GM10266 (cell line): ENCODE data around the gene THSD4.

ENCODE experiments used
- DNase-seq: peaks from one replicate; pipeline ENCODE4 v3.0.0; 2012; ENCODE audit errors: extremely low spot score
- CTCF ChIP-seq: IDR thresholded peaks from 2 replicates; pipeline ENCODE4 v1.5.1; 2012; ENCODE audit warnings: mild to moderate bottlenecking, low read depth; ENCODE audit not compliant: control insufficient read depth, insufficient read depth; ENCODE audit errors: missing control alignments

Gene THSD4

GRCh38 chr15:71754660-71755059 lies 639.4 kb downstream of the THSD4 start:
- TF ChIP-seq CTCF: no peak

DNA sequence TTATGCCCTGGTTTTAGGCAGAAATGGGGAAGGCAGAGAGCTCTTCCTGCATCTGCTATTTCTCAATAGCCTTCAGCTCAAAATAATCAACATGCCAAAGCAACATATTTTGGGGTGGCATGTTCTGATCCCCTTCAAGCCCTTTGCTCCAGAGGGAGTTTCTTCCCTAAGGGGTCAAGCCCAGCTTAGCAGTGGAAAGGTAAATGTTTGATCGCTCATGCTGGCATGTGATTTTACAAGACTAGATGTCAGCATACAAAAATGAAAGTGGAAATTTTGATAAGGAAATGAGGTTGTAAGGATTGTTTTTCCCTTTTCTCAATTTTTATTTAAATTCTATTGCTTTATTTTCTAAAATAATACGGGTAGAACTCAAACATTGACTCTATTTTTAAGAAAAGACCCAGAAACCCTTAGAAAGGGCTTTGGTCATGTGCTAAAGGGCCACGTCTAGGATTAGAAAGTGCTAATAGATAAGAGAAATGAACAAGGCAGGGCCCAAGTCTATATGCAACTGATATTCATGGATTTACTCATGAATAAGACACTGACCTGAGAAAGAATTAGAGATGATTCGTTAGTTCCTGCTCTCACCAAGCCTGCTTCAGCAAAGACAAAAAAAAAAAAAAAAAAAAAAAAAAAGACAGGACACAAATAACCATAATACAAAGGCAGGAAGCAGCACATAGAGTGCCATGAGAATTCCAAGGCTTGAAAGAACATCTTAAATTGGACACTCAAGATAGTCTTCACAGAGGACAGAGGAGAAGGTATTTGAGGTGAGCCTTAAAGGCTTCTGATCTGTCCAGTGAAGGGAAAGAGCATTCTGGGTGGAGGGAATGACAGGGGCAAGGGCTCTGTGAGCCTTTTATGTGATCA lies 640.1 kb downstream of the THSD4 start:
- no peak for DNase-seq
- no peak for TF ChIP-seq CTCF

More at GRCh38 chr15:71754660-71755059, 639.4 kb downstream of the THSD4 start:
- no peak for DNase-seq

DNA sequence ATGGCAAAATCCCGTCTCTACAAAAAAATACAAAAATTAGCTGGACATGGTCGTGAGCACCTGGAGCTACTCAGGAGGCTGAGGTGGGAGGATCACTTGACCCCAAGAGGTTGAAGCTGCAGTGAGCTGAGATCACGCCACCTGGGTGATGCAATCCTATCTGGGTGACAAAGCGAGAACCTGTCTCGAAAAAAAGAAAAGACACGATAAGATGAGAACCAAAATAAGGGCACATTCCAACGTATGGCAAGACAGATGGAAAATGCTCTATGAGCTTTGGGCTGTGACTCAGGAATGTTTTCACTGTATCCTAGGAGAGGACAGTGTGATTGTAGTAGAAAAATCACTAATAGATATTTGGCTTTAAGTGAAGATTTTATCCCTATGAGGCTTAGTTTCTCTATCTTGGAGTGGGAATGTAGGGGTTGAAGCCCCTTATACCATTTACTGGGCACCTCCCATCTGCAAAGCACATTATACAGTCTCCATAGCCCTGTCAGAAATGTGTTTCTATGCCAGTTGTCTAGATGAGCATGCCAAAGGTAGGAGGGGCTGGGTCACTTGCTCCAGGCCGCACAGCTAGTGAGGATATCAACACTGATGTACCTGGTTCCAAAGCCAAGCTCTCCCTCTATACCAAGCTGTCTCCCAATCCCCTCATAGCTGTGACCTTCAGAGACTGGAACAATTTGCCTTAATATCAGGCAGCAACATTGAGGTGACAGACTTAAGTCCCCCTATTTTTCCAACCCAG lies 641.5 kb downstream of the THSD4 start:
- TF ChIP-seq CTCF: no peak

DNA sequence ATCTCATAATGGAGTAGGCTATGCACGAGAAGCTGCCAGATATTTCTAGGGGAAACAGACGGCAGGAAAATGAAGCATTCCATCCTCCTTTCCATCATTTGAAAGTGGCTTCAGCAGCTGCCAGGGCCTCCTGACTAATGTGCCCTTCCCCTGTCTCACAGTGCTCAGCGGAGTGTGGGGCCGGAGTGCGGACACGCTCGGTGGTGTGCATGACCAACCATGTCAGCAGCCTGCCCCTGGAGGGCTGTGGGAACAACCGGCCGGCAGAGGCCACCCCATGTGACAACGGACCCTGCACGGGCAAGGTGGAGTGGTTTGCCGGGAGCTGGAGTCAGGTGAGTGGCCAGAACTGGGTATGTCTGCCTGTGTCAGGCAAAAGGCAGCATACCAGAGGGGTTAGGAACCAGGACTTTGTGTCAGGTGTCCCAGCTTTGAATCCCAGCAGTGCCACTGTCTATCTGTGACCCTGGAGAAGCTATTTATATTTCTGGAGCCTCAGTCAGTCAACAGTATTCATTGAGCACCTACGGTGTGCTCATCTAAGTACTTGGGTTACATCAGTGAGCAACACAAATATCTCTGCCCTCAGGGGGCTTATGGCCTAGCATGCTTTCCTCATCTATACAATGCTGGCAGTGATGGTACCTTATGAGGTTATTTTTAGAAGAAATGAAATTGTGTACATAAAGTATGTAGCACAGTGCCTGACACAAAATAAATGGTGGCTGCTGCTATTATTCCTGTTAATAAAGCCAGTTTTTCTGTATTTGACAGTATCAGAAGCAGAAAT lies 642.7 kb downstream of the THSD4 start:
- TF ChIP-seq CTCF: no peak

More for the DNA sequence above, 641.5 kb downstream of the THSD4 start:
- DNase-seq: no peak

GRCh38 chr15:71758711-71759110 lies 643.4 kb downstream of the THSD4 start:
- no peak for TF ChIP-seq CTCF
- no peak for DNase-seq

More for the DNA sequence above, 642.7 kb downstream of the THSD4 start:
- no peak for DNase-seq

DNA sequence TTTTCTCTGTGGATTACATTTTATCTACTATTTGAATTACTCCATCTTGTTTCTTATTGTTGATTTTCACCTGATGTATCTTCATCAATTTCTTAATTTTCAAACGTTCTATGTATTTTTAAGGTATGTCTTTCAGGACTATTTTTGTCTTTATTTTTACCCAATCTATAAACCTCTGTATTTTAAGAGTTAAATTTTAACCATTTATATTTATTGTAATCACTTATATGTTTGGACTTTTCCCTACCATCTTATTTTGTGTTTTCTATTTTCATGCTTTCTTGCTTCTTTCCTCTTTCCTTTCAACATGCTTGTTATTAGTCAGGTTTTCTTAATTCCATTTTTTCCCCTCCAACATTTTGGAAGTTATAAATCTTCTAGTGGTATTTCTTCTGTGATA lies 645.6 kb downstream of the THSD4 start:
- no peak for DNase-seq
- TF ChIP-seq CTCF: no peak
